Umbilical cord (tissue), 2 donors: ENCODE results near the gene TXN2. TPM values are rescaled to one million over a fixed set of nuclear protein-coding genes. Genes with fewer than 3 reads are reported as not detected.
"Not testable (repeated sequence)": the region's sequence is repeated elsewhere in the genome, so short reads cannot be mapped to it uniquely, and the experiment has no call there.

Experiments
- DNase-seq: peaks from one replicate; pipeline ENCODE4 v3.0.0-alpha.2; 2015; ENCODE audit warnings: low spot score
- total RNA-seq: library from RNA; depleted of rRNA; stranded (reverse); fragments of >200 nt; gene quantifications from one replicate; pipeline ENCODE4 v1.2.3, GENCODE V29; 2014; ENCODE audit warnings: low replicate concordance; ENCODE audit not compliant: insufficient read depth

Gene TXN2
- total RNA-seq, 1 donor from 2014 or later, result 15.2 TPM

GRCh38 chr22:36431977-36432376 lies 49.5 kb downstream of the TXN2 start:
- DNase-seq, result no peak

- DNase-seq, result no peak
Observed at GRCh38 chr22:36430863-36431262, 50.6 kb downstream of the TXN2 start.

GRCh38 chr22:36427952-36428351 lies 53.5 kb downstream of the TXN2 start:
- not testable (repeated sequence) for DNase-seq

- DNase-seq, result no peak
Observed at GRCh38 chr22:36425977-36426523, 55.4 kb downstream of the TXN2 start.

GRCh38 chr22:36424901-36425579 lies 56.4 kb downstream of the TXN2 start:
- no peak for DNase-seq

- DNase-seq, result not testable (repeated sequence)
Observed at GRCh38 chr22:36424466-36424865, 57.0 kb downstream of the TXN2 start.

GRCh38 chr22:36423461-36424404 lies 57.7 kb downstream of the TXN2 start:
- no peak for DNase-seq

GRCh38 chr22:36422287-36423014 lies 59.0 kb downstream of the TXN2 start:
- DNase-seq, result no peak

- DNase-seq, result no peak
Observed at GRCh38 chr22:36419912-36420882, 61.2 kb downstream of the TXN2 start.

GRCh38 chr22:36419177-36419911 lies 62.1 kb downstream of the TXN2 start:
- peak; percentile 92 for DNase-seq

GRCh38 chr22:36417281-36417686 lies 64.2 kb downstream of the TXN2 start:
- no peak for DNase-seq

Other genes starting within 250 kb of the TXN2 start
- gene APOL2, start 242.1 kb downstream of the TXN2 start, total RNA-seq, result 26.5 TPM
- 5.8 TPM for gene APOL1, start 228.5 kb downstream of the TXN2 start, total RNA-seq
- 425 TPM for gene MYH9, start 93.7 kb downstream of the TXN2 start, total RNA-seq
- 3.6 TPM for gene FOXRED2, start 25.4 kb upstream of the TXN2 start, total RNA-seq
- gene EIF3D, start 47.5 kb upstream of the TXN2 start, total RNA-seq, result 153 TPM
- not detected for gene CACNG2, start 222.1 kb upstream of the TXN2 start, total RNA-seq